Measurements from ENCODE around the gene GLB1L.

GLB1L gene

DNA sequence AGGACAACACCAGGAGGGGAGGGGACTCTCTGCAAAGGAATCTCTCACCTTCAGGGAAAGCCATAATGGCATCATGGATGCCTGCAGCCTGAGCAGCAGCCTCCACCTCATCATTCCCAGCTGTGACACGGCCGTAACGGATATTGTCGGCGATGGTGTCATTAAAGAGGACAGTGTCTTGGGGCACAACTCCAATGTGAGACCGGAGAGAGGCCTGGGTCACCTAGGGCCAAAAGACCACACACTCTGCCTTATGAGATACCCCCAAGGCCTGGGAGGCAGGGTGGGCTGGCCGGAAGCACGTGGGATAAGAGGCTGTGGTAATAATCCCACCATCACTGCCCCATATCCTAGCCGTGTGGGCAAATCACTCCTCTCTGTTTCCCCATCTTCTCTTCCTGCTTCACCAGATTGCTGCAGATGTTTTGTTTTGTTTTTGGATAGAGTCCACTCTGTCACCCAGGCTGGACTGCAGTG is 34.3 kb downstream of the GLB1L start:
- H3K27ac ChIP-seq = peak overlapping the region; percentile 93

GRCh38 chr2:219210196-219210885 is 34.9 kb downstream of the GLB1L start:
- POLR2A ChIA-PET (ENCODE audit: low non-redundant PET) = no interaction called here
- CTCF ChIA-PET = no interaction called here
- no peak for DNase-seq (ENCODE audit: low spot score)
- peak overlapping the region; percentile 93 for H3K27ac ChIP-seq
- TF ChIP-seq, protein P1, sequence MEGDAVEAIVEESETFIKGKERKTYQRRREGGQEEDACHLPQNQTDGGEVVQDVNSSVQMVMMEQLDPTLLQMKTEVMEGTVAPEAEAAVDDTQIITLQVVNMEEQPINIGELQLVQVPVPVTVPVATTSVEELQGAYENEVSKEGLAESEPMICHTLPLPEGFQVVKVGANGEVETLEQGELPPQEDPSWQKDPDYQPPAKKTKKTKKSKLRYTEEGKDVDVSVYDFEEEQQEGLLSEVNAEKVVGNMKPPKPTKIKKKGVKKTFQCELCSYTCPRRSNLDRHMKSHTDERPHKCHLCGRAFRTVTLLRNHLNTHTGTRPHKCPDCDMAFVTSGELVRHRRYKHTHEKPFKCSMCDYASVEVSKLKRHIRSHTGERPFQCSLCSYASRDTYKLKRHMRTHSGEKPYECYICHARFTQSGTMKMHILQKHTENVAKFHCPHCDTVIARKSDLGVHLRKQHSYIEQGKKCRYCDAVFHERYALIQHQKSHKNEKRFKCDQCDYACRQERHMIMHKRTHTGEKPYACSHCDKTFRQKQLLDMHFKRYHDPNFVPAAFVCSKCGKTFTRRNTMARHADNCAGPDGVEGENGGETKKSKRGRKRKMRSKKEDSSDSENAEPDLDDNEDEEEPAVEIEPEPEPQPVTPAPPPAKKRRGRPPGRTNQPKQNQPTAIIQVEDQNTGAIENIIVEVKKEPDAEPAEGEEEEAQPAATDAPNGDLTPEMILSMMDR (conservative IDR thresholded peaks at IDR 0.05; ENCODE audit: low read depth) = no peak

More for the DNA sequence above, 34.3 kb downstream of the GLB1L start:
- DNase-seq (ENCODE audit: low spot score) = no peak
- POLR2A ChIA-PET (ENCODE audit: low non-redundant PET) = no interaction called here
- TF ChIP-seq, protein P1 (conservative IDR thresholded peaks at IDR 0.05; ENCODE audit: low read depth) = no peak
- CTCF ChIA-PET = interaction anchor here (0.6 kb wide), 1 partner anchor 84 kb away, joined by 3 read pairs; no protein-coding TSS in a partner anchor

DNA sequence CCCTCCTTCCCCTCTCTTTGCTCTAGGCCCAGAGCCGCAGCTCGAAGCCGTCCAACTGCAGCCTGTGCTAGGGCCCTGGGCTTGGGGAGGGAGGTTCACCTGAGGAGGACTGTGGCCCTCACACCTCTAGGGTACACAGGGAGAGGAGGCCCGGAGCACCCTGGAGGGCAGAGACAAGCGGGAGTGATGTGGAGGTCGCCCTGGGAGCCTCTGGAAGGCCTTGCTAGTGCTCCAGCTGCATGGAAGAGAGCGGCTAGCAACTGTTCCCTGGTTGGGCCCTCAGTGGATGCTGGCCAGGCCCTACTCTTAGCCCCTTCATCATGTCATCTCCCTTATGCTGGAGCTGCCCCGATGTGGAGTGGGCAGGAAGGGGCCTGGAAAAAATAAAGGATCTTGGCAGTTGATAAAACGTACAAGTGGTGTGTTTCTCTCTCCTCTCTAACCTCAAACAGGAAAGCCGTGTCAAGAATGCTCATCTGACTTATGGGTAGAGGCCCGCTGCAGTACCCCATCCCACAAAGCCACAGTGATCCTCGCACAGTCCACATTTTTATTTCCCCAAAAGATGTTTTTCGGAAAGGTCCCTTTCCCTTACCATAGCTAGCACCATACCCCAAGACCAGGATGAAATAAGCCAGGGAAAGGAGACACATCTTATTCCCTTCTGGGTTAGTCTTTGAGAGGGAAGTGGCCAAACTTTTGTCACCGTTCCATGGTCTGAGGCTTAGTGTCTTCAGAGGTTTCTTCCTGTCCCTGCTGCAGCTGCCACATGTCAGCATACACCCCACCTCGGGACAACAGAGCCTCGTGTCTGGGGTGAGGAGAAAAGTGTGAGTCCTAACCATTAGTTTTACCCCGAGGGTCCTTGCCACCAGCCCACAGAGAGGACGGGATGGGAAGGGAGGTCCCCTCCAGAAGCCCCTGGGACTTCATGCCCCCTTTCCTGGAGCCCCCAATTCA is 35.7 kb downstream of the GLB1L start:
- CTCF ChIA-PET = interaction anchor here (0.6 to 1.3 kb wide), 4 partner anchors 12 to 311 kb away, joined by 3 to 5 read pairs (median 4); partner anchors contain the start of gene NHEJ1
- peak overlapping the region; percentile 93 for H3K27ac ChIP-seq
- DNase-seq (ENCODE audit: low spot score) = no peak
- TF ChIP-seq, protein P1 (conservative IDR thresholded peaks at IDR 0.05; ENCODE audit: low read depth) = no peak
- POLR2A ChIA-PET (ENCODE audit: low non-redundant PET) = no interaction called here

GRCh38 chr2:219207884-219208740 is 37.1 kb downstream of the GLB1L start:
- peak; percentile 36 for DNase-seq (ENCODE audit: low spot score)
- ChIA-PET POLR2A (ENCODE audit: low non-redundant PET) (interaction anchor here (0.8 kb wide), 1 partner anchor 21 kb away, joined by 3 read pairs; the partner anchor contains the start of genes ANKZF1 and ATG9A), CTCF (interaction anchor here (0.6 to 1.3 kb wide), 3 partner anchors 48 to 309 kb away, joined by 3 to 4 read pairs (median 3); partner anchors contain the start of gene NHEJ1)
- TF ChIP-seq, protein P1 (conservative IDR thresholded peaks at IDR 0.05; ENCODE audit: low read depth) = no peak
- H3K27ac ChIP-seq = peak overlapping the region; percentile 93

DNA sequence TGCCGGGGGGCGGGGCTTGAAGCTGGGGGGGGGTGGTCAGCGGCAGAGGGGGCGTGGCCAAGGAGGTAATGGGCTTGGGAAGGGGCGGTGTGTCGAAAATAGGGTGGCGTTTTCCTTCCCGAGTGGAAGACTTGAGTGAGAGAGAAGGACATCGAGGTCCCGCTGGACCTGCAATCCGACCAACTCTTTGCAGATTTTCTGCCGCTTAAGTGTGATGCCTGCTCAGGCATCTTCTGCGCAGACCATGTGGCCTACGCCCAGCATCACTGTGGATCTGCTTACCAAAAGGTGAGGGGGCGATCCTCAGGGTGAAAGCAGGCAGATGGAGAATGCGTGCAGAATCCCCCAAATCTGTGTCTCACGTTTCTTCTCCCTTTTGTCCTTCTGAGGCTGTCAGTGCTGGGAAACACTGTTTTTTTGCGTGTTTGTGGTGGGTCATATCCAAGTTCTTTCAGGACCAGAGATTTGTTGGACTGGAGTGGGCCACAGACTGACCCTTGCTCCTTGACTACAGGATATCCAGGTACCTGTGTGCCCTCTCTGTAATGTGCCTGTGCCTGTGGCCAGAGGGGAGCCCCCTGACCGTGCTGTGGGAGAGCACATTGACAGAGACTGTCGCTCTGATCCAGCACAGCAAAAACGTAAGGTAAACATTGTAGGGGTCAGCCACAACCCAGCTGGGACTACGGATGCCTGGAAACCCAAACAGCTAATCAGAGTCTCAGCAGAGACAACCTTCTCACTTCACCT is 37.9 kb downstream of the GLB1L start:
- ChIA-PET CTCF (interaction anchor here (0.7 to 1.7 kb wide), 2 partner anchors 38 to 87 kb away, joined by 3 to 7 read pairs; partner anchors contain the start of gene STK16), POLR2A (ENCODE audit: low non-redundant PET) (interaction anchor here (1.7 kb wide), 1 partner anchor 12 kb away, joined by 6 read pairs; the partner anchor contains the start of gene ABCB6)
- H3K27ac ChIP-seq = peak overlapping the region; percentile 93
- peak; percentile 85 for DNase-seq (ENCODE audit: low spot score)
- TF ChIP-seq, protein P1 (conservative IDR thresholded peaks at IDR 0.05; ENCODE audit: low read depth) = no peak
